GM23338 (cell line): ENCODE measurements around the gene AK3. TPM values are rescaled to one million over a fixed set of nuclear protein-coding genes. Genes with fewer than 3 reads are reported as not detected.
A peak's percentile ranks its signal among the peaks of the same experiment; 100 is the strongest.

Experiments
- ATAC-seq: fragments of 200-7000 bp; cut with Tn5 transposase; 3 replicates; pipeline ENCODE4 v1.9.1; 2020
- DNase-seq: peaks from one replicate; pipeline ENCODE4 v3.0.0-alpha.2; 2015; ENCODE audit warnings: low spot score
- H2AFZ ChIP-seq: fragments of 200-600 bp; sonication (generic); 2 replicates; pipeline ENCODE4 v1.8.0; 2016; ENCODE audit warnings: antibody characterized with exemption, mild to moderate bottlenecking, moderate library complexity
- H3F3A ChIP-seq: fragments of 200-600 bp; sonication (generic); replicated peaks from 2 replicates; pipeline ENCODE4 v1.8.0; 2017; ENCODE audit warnings: antibody characterized with exemption, mixed run types, low read depth
- H3K27ac ChIP-seq: fragments of 200-600 bp; sonication (generic); 2 replicates; pipeline ENCODE4 v1.6.1; 2016; ENCODE audit warnings: low read depth
- H3K27me3 ChIP-seq: fragments of 200-600 bp; sonication (generic); 2 replicates; pipeline ENCODE4 v1.8.0; 2016; ENCODE audit warnings: mild to moderate bottlenecking, mixed run types, moderate library complexity; ENCODE audit not compliant: insufficient read depth
- H3K36me3 ChIP-seq: fragments of 200-600 bp; sonication (generic); 2 replicates; pipeline ENCODE4 v1.8.0; 2016; ENCODE audit warnings: mild to moderate bottlenecking; ENCODE audit not compliant: insufficient read depth
- H3K4me1 ChIP-seq: fragments of 200-600 bp; sonication (generic); 2 replicates; pipeline ENCODE4 v1.8.0; 2016; ENCODE audit warnings: mild to moderate bottlenecking, moderate library complexity; ENCODE audit not compliant: insufficient read depth
- H3K4me2 ChIP-seq: fragments of 200-600 bp; sonication (generic); 2 replicates; pipeline ENCODE4 v1.7.1; 2017; ENCODE audit warnings: mixed run types
- H3K4me3 ChIP-seq: fragments of 200-600 bp; sonication (generic); 2 replicates; pipeline ENCODE4 v1.6.1; 2016; ENCODE audit warnings: mixed run types
- H3K79me2 ChIP-seq: fragments of 200-600 bp; sonication (generic); replicated peaks from 2 replicates; pipeline ENCODE4 v1.8.0; 2017; ENCODE audit warnings: mild to moderate bottlenecking; ENCODE audit not compliant: insufficient read depth
- H3K9me2 ChIP-seq: fragments of 200-600 bp; sonication (generic); 2 replicates; pipeline ENCODE4 v1.8.0; 2017; ENCODE audit not compliant: insufficient read depth
- H4K20me1 ChIP-seq: fragments of 200-600 bp; sonication (generic); replicated peaks from 2 replicates; pipeline ENCODE4 v1.8.0; 2017; ENCODE audit warnings: mild to moderate bottlenecking; ENCODE audit not compliant: insufficient read depth
- H3K27ac Mint-ChIP-seq: 2 replicates; pipeline ENCODE4 v1.8.0; 2020; ENCODE audit warnings: inconsistent platforms, mild to moderate bottlenecking, moderate library complexity, mixed read lengths
- H3K27me3 Mint-ChIP-seq: 3 replicates; pipeline ENCODE4 v1.8.0; 2022; ENCODE audit warnings: low read depth, mild to moderate bottlenecking, moderate library complexity, mixed read lengths, inconsistent platforms; ENCODE audit not compliant: insufficient read depth, poor library complexity
- H3K36me3 Mint-ChIP-seq: 3 replicates; pipeline ENCODE4 v1.8.0; 2021; ENCODE audit warnings: low read depth, mild to moderate bottlenecking, inconsistent platforms, moderate library complexity, mixed read lengths
- H3K4me1 Mint-ChIP-seq: 3 replicates; pipeline ENCODE4 v1.8.0; 2020; ENCODE audit warnings: mild to moderate bottlenecking, inconsistent platforms, mixed read lengths
- H3K4me3 Mint-ChIP-seq: 3 replicates; pipeline ENCODE4 v1.8.0; 2021; ENCODE audit warnings: moderate library complexity, mild to moderate bottlenecking, inconsistent platforms, mixed read lengths
- H3K9me3 Mint-ChIP-seq: 3 replicates; pipeline ENCODE4 v1.8.0; 2020; ENCODE audit warnings: moderate library complexity, mild to moderate bottlenecking, inconsistent platforms, mixed read lengths
- CREB1 ChIP-seq: fragments of 250-450 bp; sonication (Bioruptor Pico); IDR thresholded peaks from 2 replicates; pipeline ENCODE4 v1.5.0; 2020; ENCODE audit warnings: low read depth, mild to moderate bottlenecking, moderate library complexity
- EZH2 ChIP-seq: fragments of 200-600 bp; sonication (generic); IDR thresholded peaks from one replicate; pipeline ENCODE4 v1.8.0; 2017; ENCODE audit warnings: antibody characterized with exemption, mild to moderate bottlenecking, low read depth; ENCODE audit not compliant: unreplicated experiment
- EZH2phosphoT487 ChIP-seq: fragments of 200-600 bp; sonication (generic); IDR thresholded peaks from one replicate; pipeline ENCODE4 v1.8.1; 2018; ENCODE audit warnings: antibody characterized with exemption; ENCODE audit not compliant: unreplicated experiment
- JUNB ChIP-seq: IDR thresholded peaks from one replicate; pipeline ENCODE4 v1.6.1; 2016; ENCODE audit warnings: antibody characterized with exemption; ENCODE audit not compliant: unreplicated experiment
- NANOG ChIP-seq: IDR thresholded peaks from 2 replicates; pipeline ENCODE4 v1.6.1; 2016; ENCODE audit warnings: antibody characterized with exemption, borderline replicate concordance
- POLR2AphosphoS5 ChIP-seq: IDR thresholded peaks from 2 replicates; pipeline ENCODE4 v1.6.1; 2016; ENCODE audit warnings: antibody characterized with exemption, low read depth
- STAT1 ChIP-seq: IDR thresholded peaks from one replicate; pipeline ENCODE4 v1.6.1; 2016; ENCODE audit warnings: antibody characterized with exemption; ENCODE audit not compliant: unreplicated experiment
- ZNF114 ChIP-seq: fragments of 250-450 bp; sonication (Bioruptor Pico); IDR thresholded peaks from 2 replicates; pipeline ENCODE4 v1.5.0; 2020; ENCODE audit warnings: mild to moderate bottlenecking, moderate library complexity
- ZNF331 ChIP-seq: fragments of 250-450 bp; sonication (Bioruptor Pico); IDR thresholded peaks from 2 replicates; pipeline ENCODE4 v1.5.0; 2020; ENCODE audit warnings: low read depth, mild to moderate bottlenecking, moderate library complexity
- polyA plus RNA-seq: library from polyadenylated mRNA; unstranded; fragments of >200 nt; fragmentation: Nextera tagmentation; extraction: Ambion mirVana; gene quantifications from 2 replicates; pipeline ENCODE4 v1.2.1, GENCODE V29; 2016
- total RNA-seq: library from RNA; depleted of rRNA; stranded (reverse); fragments of >200 nt; shearing (Covaris generic); gene quantifications from 2 replicates; pipeline ENCODE4 v1.2.3, GENCODE V29; 2014
- TF ChIP-seq, protein P1 (sequence below): fragments of 250-450 bp; sonication (Bioruptor Pico); IDR thresholded peaks from 2 replicates; pipeline ENCODE4 v1.5.0; 2020; ENCODE audit warnings: mild to moderate bottlenecking, moderate library complexity
- TF ChIP-seq, protein P2 (sequence below): IDR thresholded peaks from 2 replicates; pipeline ENCODE4 v1.6.1; 2016; ENCODE audit warnings: antibody characterized with exemption
- TF ChIP-seq, protein P3 (sequence below), 2 experiments: fragments of 200-600 bp in 1 of 2; sonication (generic) in 1 of 2; conservative IDR thresholded peaks; 2 replicates each; pipeline versions ENCODE4 v1.5.1 to v1.6.1; 2016 to 2017; ENCODE audit warnings: antibody characterized with exemption in 2 of 2, low read depth in 2 of 2, mild to moderate bottlenecking in 2 of 2, moderate library complexity in 1 of 2
- TF ChIP-seq, protein P4 (sequence below): IDR thresholded peaks from one replicate; pipeline ENCODE4 v1.6.1; 2018; ENCODE audit warnings: antibody characterized with exemption; ENCODE audit not compliant: unreplicated experiment

AK3 gene
- total and polyA plus RNA-seq, 2 experiments from 2014 or later, result 30.1 to 40.2 TPM

DNA sequence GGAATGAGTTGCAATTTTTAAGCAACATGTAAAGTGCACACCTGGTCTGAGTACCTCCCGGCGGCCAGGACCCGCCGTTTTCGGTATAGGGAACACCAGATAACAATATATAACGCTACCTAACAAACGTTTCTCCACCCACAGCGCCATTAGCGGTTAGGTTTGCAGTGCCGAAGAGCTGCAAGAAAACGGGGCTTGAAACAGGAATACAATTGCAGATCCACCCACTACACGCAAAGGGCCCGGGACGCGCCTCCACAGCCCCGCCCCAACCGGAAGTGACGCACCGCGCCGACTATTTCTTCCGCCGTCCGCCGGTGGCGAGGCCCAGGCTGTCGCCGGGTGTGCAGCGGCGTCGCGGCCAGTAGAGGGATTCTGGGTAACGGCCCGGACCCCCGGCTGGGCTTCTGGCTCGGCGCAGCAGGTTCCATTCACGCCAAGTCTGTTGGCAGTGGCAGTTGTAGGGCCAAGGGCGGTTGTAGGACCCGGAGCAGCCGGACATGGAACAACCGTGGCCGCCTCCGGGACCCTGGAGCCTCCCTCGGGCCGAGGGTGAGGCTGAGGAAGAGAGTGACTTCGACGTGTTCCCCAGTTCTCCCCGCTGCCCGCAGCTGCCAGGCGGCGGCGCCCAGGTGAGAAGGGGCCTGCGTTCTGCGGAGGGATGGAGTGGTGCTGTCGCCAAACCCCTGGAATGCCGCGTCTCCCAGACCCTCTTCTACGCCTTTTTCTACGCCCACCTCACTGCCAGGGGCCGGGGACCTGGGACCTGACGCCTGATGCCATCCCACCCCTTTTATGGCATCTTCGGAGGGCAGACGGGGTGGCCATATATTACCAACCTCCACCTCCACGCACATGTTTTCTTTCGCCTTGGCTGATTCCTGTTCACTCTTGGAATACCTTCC lies 61.5 kb downstream of the AK3 start, which contains the start of gene CDC37L1:
Gene CDC37L1, plus strand, starts transcription at position 302 of the 905 bp plus-strand sequence. Its CDS starts 199 bp downstream, at position 501.
- Histone ChIP-seq H2AFZ (peak within 1 kb of the TSS; percentile 73; the same call in 1 of the 2 replicates), H3K27me3 (no peaks in the 10 kb centered on the region), H3K9me2 (no peaks in the 10 kb centered on the region), H3F3A (peaks cover 7% of the 10 kb centered on the region), H3K4me2 (peak within 1 kb of the TSS; percentile 93), H3K4me1 (peaks cover 24% of the 10 kb centered on the region), H4K20me1 (no peaks in the 10 kb centered on the region), H3K4me3 (peak within 1 kb of the TSS; percentile 94), H3K36me3 (no peaks in the 10 kb centered on the region; the same call in 1 of the 2 replicates), H3K27ac (peak within 1 kb of the TSS; percentile 99), H3K79me2 (peaks cover 43% of the 10 kb centered on the region)
- Mint-ChIP-seq H3K27ac (no peak within 1 kb of the TSS), H3K36me3 (no peaks in the 10 kb centered on the region), H3K4me1 (no peaks in the 10 kb centered on the region; the same call in 2 of the 3 replicates), H3K27me3 (peaks cover 3% of the 10 kb centered on the region), H3K4me3 (no peak within 1 kb of the TSS), H3K9me3 (no peaks in the 10 kb centered on the region)
- TF ChIP-seq, protein P1, sequence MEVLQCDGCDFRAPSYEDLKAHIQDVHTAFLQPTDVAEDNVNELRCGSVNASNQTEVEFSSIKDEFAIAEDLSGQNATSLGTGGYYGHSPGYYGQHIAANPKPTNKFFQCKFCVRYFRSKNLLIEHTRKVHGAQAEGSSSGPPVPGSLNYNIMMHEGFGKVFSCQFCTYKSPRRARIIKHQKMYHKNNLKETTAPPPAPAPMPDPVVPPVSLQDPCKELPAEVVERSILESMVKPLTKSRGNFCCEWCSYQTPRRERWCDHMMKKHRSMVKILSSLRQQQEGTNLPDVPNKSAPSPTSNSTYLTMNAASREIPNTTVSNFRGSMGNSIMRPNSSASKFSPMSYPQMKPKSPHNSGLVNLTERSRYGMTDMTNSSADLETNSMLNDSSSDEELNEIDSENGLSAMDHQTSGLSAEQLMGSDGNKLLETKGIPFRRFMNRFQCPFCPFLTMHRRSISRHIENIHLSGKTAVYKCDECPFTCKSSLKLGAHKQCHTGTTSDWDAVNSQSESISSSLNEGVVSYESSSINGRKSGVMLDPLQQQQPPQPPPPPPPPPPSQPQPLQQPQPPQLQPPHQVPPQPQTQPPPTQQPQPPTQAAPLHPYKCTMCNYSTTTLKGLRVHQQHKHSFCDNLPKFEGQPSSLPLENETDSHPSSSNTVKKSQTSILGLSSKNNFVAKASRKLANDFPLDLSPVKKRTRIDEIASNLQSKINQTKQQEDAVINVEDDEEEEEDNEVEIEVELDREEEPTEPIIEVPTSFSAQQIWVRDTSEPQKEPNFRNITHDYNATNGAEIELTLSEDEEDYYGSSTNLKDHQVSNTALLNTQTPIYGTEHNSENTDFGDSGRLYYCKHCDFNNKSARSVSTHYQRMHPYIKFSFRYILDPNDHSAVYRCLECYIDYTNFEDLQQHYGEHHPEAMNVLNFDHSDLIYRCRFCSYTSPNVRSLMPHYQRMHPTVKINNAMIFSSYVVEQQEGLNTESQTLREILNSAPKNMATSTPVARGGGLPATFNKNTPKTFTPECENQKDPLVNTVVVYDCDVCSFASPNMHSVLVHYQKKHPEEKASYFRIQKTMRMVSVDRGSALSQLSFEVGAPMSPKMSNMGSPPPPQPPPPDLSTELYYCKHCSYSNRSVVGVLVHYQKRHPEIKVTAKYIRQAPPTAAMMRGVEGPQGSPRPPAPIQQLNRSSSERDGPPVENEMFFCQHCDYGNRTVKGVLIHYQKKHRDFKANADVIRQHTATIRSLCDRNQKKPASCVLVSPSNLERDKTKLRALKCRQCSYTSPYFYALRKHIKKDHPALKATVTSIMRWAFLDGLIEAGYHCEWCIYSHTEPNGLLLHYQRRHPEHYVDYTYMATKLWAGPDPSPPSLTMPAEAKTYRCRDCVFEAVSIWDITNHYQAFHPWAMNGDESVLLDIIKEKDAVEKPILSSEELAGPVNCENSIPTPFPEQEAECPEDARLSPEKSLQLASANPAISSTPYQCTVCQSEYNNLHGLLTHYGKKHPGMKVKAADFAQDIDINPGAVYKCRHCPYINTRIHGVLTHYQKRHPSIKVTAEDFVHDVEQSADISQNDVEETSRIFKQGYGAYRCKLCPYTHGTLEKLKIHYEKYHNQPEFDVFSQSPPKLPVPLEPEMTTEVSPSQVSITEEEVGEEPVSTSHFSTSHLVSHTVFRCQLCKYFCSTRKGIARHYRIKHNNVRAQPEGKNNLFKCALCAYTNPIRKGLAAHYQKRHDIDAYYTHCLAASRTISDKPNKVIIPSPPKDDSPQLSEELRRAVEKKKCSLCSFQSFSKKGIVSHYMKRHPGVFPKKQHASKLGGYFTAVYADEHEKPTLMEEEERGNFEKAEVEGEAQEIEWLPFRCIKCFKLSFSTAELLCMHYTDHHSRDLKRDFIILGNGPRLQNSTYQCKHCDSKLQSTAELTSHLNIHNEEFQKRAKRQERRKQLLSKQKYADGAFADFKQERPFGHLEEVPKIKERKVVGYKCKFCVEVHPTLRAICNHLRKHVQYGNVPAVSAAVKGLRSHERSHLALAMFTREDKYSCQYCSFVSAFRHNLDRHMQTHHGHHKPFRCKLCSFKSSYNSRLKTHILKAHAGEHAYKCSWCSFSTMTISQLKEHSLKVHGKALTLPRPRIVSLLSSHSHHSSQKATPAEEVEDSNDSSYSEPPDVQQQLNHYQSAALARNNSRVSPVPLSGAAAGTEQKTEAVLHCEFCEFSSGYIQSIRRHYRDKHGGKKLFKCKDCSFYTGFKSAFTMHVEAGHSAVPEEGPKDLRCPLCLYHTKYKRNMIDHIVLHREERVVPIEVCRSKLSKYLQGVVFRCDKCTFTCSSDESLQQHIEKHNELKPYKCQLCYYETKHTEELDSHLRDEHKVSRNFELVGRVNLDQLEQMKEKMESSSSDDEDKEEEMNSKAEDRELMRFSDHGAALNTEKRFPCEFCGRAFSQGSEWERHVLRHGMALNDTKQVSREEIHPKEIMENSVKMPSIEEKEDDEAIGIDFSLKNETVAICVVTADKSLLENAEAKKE, result no peak
- TF ChIP-seq POLR2AphosphoS5, result peak; percentile 88
- TF ChIP-seq EZH2phosphoT487, result no peak
- TF ChIP-seq ZNF331 (CRISPR knock-in tag), result no peak
- TF ChIP-seq CREB1 (CRISPR knock-in tag), result peak; percentile 94
- TF ChIP-seq, protein P2, sequence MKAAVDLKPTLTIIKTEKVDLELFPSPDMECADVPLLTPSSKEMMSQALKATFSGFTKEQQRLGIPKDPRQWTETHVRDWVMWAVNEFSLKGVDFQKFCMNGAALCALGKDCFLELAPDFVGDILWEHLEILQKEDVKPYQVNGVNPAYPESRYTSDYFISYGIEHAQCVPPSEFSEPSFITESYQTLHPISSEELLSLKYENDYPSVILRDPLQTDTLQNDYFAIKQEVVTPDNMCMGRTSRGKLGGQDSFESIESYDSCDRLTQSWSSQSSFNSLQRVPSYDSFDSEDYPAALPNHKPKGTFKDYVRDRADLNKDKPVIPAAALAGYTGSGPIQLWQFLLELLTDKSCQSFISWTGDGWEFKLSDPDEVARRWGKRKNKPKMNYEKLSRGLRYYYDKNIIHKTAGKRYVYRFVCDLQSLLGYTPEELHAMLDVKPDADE, result peak; percentile 69; the same call in 1 of the 2 replicates
- TF ChIP-seq, protein P3, sequence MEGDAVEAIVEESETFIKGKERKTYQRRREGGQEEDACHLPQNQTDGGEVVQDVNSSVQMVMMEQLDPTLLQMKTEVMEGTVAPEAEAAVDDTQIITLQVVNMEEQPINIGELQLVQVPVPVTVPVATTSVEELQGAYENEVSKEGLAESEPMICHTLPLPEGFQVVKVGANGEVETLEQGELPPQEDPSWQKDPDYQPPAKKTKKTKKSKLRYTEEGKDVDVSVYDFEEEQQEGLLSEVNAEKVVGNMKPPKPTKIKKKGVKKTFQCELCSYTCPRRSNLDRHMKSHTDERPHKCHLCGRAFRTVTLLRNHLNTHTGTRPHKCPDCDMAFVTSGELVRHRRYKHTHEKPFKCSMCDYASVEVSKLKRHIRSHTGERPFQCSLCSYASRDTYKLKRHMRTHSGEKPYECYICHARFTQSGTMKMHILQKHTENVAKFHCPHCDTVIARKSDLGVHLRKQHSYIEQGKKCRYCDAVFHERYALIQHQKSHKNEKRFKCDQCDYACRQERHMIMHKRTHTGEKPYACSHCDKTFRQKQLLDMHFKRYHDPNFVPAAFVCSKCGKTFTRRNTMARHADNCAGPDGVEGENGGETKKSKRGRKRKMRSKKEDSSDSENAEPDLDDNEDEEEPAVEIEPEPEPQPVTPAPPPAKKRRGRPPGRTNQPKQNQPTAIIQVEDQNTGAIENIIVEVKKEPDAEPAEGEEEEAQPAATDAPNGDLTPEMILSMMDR (conservative IDR thresholded peaks at IDR 0.05; ENCODE audit: low read depth in 2 of 2), result peak in 1 of 2 experiments; percentile 30; a peak in 1 of 4 replicates
- TF ChIP-seq NANOG, result 0 out of 2 replicates have a peak, but pooled peaks have one; percentile 20
- TF ChIP-seq ZNF114 (CRISPR knock-in tag), result no peak
- TF ChIP-seq, protein P4, sequence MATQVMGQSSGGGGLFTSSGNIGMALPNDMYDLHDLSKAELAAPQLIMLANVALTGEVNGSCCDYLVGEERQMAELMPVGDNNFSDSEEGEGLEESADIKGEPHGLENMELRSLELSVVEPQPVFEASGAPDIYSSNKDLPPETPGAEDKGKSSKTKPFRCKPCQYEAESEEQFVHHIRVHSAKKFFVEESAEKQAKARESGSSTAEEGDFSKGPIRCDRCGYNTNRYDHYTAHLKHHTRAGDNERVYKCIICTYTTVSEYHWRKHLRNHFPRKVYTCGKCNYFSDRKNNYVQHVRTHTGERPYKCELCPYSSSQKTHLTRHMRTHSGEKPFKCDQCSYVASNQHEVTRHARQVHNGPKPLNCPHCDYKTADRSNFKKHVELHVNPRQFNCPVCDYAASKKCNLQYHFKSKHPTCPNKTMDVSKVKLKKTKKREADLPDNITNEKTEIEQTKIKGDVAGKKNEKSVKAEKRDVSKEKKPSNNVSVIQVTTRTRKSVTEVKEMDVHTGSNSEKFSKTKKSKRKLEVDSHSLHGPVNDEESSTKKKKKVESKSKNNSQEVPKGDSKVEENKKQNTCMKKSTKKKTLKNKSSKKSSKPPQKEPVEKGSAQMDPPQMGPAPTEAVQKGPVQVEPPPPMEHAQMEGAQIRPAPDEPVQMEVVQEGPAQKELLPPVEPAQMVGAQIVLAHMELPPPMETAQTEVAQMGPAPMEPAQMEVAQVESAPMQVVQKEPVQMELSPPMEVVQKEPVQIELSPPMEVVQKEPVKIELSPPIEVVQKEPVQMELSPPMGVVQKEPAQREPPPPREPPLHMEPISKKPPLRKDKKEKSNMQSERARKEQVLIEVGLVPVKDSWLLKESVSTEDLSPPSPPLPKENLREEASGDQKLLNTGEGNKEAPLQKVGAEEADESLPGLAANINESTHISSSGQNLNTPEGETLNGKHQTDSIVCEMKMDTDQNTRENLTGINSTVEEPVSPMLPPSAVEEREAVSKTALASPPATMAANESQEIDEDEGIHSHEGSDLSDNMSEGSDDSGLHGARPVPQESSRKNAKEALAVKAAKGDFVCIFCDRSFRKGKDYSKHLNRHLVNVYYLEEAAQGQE, result no peak
- TF ChIP-seq STAT1, result no peak
- no peak for TF ChIP-seq EZH2
- no peak for TF ChIP-seq JUNB
- ATAC-seq (peak; percentile 92), DNase-seq (peak; percentile 98)
